ENCODE results near the gene PIGBOS1. TPM values are rescaled to one million over a fixed set of nuclear protein-coding genes. Genes with fewer than 3 reads are reported as not detected.
A peak's percentile ranks its signal among the peaks of the same experiment; 100 is the strongest.
"Not testable (repeated sequence)": the region's sequence is repeated elsewhere in the genome, so short reads cannot be mapped to it uniquely, and the experiment has no call there.

Gene PIGBOS1
- total and polyA plus RNA-seq, 3 donors from 2014 or later: 10.3 to 12.9 (median 11.9) TPM

DNA sequence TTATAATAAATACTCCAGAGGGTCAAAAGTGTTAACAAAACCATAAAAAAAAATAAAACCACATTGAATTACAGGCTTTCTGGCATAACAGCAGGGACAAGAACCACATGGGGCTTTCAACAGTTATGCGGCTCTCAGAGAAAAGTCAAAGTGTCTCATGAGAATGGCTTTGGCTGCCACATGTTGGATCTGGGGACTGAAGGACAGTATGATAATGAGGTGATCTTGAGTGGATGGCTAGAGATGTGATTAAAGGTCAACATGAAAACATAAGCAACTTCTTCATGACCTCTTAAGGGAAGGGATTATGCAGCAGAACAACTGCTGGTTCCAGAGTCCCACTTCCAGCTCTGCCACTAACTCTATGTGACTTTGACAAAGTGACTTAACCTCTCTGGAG is 34.5 kb downstream of the PIGBOS1 start:
- Histone ChIP-seq H3K4me3 (no peak overlapping the region), H3K27me3 (no peaks in the 10 kb centered on the region), H3K9me3 (no peaks in the 10 kb centered on the region), H3K4me1 (peaks cover 4% of the 10 kb centered on the region), H3K36me3 (ENCODE audit: low read depth, missing control alignments) (no peaks in the 10 kb centered on the region), H3K27ac (no peak overlapping the region)
- no peak for TF ChIP-seq POLR2A (IDR thresholded peaks at IDR 0.05)
- TF ChIP-seq, protein P1, sequence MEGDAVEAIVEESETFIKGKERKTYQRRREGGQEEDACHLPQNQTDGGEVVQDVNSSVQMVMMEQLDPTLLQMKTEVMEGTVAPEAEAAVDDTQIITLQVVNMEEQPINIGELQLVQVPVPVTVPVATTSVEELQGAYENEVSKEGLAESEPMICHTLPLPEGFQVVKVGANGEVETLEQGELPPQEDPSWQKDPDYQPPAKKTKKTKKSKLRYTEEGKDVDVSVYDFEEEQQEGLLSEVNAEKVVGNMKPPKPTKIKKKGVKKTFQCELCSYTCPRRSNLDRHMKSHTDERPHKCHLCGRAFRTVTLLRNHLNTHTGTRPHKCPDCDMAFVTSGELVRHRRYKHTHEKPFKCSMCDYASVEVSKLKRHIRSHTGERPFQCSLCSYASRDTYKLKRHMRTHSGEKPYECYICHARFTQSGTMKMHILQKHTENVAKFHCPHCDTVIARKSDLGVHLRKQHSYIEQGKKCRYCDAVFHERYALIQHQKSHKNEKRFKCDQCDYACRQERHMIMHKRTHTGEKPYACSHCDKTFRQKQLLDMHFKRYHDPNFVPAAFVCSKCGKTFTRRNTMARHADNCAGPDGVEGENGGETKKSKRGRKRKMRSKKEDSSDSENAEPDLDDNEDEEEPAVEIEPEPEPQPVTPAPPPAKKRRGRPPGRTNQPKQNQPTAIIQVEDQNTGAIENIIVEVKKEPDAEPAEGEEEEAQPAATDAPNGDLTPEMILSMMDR (IDR thresholded peaks at IDR 0.05): no peak
- intact Hi-C loops (cut with DNase I; ENCODE audit: low total_unique reads): no loop called here
- DNase-seq: no peak
- 88 to 100% methylated on average over 1 of the region's 1 CpG for WGBS, 2 donors

DNA sequence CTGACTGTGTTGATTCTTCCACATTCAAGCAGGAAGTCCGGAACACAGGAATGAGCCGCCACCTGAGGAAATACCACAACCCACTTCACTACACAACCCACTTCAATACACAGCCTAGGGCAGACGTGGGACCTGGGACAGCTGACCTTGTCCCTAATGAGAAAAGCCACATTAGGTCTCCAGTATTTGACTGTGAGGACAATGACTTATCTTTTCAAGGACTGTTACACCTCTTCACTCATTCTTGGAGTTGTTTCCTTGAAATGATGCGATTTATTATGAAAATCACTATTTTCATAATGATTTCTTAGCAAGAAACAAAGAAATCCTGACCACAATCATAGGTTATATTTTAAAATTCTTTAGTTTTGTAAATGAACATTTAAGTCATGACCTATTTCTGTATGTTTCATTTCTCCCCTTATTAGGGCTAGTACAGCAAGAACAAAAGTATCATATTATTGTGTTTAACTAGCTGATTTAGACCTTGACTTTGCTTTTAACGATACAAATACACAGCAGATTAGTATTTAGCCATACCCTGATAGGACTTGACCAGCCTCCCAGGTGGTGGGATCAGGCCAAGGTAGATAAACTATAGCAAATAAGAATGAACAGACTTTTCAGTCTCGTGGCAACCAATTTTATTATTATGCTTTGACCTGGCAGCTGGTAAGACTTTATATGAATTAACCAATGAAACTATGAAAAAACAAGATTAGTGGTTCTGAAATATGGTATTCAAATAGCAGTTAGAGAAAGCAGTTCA is 35.4 kb downstream of the PIGBOS1 start:
- H3K9me3 ChIP-seq: no peaks in the 10 kb centered on the region
- no peaks in the 10 kb centered on the region for H3K27me3 ChIP-seq
- peaks cover 4% of the 10 kb centered on the region for H3K4me1 ChIP-seq
- no peak for DNase-seq
- H3K4me3 ChIP-seq: no peak overlapping the region
- WGBS, 2 donors: 75 to 77% methylated on average over 6 of the region's 6 CpGs
- no peak for TF ChIP-seq POLR2A (IDR thresholded peaks at IDR 0.05)
- TF ChIP-seq, protein P1 (IDR thresholded peaks at IDR 0.05): no peak
- intact Hi-C loops (cut with DNase I; ENCODE audit: low total_unique reads): no loop called here
- no peaks in the 10 kb centered on the region for H3K36me3 ChIP-seq (ENCODE audit: low read depth, missing control alignments)
- H3K27ac ChIP-seq: peak overlapping the region in 1 of 2 donors; percentile 20

DNA sequence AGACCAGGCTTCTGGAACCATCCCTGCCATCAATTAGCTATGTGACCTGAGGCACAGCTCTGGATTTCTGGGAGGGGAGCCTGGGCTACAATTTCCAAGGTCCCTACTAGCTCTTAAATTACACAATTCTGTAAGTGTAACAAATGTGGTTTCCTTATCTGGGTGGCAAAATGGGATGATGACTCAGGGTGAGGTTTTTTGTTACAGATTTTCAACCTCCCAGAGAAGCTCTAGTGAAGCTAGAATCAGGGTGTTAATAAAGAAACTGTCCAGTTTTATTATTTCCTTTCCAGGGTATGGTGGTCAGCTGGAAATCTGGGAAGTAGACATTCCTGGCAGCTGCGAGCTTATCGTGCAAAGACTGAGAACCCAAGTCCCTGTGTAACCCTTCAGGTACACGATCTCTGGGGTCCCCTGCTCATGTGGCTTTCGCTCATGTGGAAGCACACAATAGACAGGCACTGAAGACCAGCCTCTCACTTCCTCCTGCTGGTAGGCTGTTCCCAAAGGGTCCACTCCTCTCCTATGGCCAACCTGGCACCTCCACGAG is 36.6 kb downstream of the PIGBOS1 start:
- TF ChIP-seq, protein P1 (IDR thresholded peaks at IDR 0.05): no peak
- no peak for TF ChIP-seq POLR2A (IDR thresholded peaks at IDR 0.05)
- WGBS, 2 donors: 76 to 78% methylated on average over 5 of the region's 5 CpGs

DNA sequence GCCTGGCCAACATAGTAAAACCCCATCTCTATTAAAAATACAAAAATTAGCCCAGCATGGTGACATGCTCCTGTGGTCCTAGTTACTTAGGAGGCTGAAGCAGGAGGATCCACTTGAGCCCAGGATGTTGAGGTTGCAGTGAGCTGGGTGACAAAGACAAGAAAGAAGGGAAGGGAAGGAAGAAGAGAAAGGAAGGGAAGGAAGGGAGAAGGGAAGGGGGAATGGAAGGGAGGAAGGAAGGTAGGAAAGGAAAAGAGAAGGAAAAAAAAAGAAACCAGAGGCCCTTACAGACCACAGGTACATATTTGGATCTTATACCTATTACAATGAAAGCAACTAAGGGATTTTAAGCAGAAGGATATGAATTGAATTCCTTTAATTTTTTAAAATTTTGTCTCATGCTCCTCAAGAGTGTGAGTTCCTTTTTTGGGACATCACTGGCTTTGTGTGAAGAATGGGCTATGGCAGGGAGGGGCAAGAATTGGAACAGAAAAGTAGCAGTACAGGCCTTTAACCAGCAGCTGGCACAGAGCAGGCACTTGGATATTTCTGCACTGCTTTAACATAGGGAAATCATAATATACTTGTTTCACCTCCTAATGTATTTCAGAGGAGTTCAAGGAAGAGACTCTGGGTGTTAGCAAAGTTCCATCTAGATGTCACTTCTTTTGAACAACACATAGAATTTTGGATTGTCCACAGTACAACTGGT is 37.2 kb downstream of the PIGBOS1 start:
- H3K27me3 ChIP-seq: no peaks in the 10 kb centered on the region
- H3K4me3 ChIP-seq: no peak overlapping the region
- no peak for DNase-seq
- TF ChIP-seq POLR2A (IDR thresholded peaks at IDR 0.05): no peak
- TF ChIP-seq, protein P1 (IDR thresholded peaks at IDR 0.05): no peak
- intact Hi-C loops (cut with DNase I; ENCODE audit: low total_unique reads): no loop called here
- H3K27ac ChIP-seq: peak overlapping the region in 1 of 2 donors; percentile 50
- no peaks in the 10 kb centered on the region for H3K9me3 ChIP-seq
- peaks cover 4% of the 10 kb centered on the region for H3K4me1 ChIP-seq
- no peaks in the 10 kb centered on the region for H3K36me3 ChIP-seq (ENCODE audit: low read depth, missing control alignments)

More for the DNA sequence above, 36.6 kb downstream of the PIGBOS1 start:
- intact Hi-C loops (cut with DNase I; ENCODE audit: low total_unique reads): no loop called here
- Histone ChIP-seq H3K27me3 (no peaks in the 10 kb centered on the region), H3K4me1 (peaks cover 4% of the 10 kb centered on the region), H3K4me3 (no peak overlapping the region), H3K9me3 (no peaks in the 10 kb centered on the region), H3K27ac (peak overlapping the region; percentile 36 to 50), H3K36me3 (ENCODE audit: low read depth, missing control alignments) (no peaks in the 10 kb centered on the region)
- peak; percentile 70 for DNase-seq

DNA sequence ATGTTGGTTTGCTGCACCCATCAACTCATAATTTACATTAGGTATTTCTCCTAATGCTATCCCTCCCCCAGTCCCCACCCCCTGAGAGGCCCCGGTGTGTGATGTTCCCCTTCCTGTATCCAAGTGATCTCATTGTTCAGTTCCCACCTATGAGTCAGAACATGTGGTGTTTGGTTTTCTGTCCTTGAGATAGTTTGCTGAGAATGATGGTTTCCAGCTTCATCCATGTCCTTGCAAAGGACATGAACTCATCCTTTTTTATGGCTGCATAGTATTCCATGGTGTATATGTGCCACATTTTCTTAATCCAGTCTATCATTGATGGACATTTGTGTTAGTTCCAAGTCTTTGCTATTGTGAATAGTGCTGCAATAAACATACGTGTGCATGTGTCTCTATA is 38.3 kb downstream of the PIGBOS1 start:
- H3K27me3 ChIP-seq; H3K27ac ChIP-seq; DNase-seq; H3K4me1 ChIP-seq; H3K36me3 ChIP-seq (ENCODE audit: low read depth, missing control alignments); H3K4me3 ChIP-seq; H3K9me3 ChIP-seq; intact Hi-C loops (cut with DNase I; ENCODE audit: low total_unique reads): not testable (repeated sequence)
- 81% methylated on average over 2 of the region's 2 CpGs for WGBS, 2 donors
